ENCODE measurements around the gene SUPT3H.

GRCh38 chr6:44868910-44869309, 508.8 kb downstream of the SUPT3H start:
- TF ChIP-seq CTCF (IDR thresholded peaks at IDR 0.05) (no peak), POLR2AphosphoS5 (IDR thresholded peaks at IDR 0.05) (no peak), POLR2A (IDR thresholded peaks at IDR 0.05) (no peak)

Measured in breast epithelium (tissue), 3 donors.